Stimulated activated naive B cell treated with anti-CD40 and anti-IgM and Interleukin-4, amounts not matched to agents 10 μg/mL and 1 μg/mL and 100 μg/mL, for 72 hours (primary cell): ENCODE results near the gene JARID2.

Experiments
- ATAC-seq, 2 donors: fragments of 150-1000 bp; cut with Tn5 transposase; replicated peaks; 2 replicates each; pipeline ENCODE4 v1.10.0; 2021; ENCODE audit warnings: moderate library complexity in 1 of 2
- DNase-seq: peaks from one replicate; pipeline ENCODE4 v3.0.0; 2021
- H3K27ac Mint-ChIP-seq: one replicate; pipeline ENCODE4 v1.8.0; 2022; ENCODE audit warnings: mild to moderate bottlenecking, mixed read lengths
- H3K27me3 Mint-ChIP-seq, 2 donors: one replicate each; pipeline ENCODE4 v1.8.0; 2022; ENCODE audit warnings: mixed read lengths in 2 of 2
- H3K36me3 Mint-ChIP-seq, 2 donors: one replicate each; pipeline ENCODE4 v1.8.0; 2022; ENCODE audit warnings: mixed read lengths in 2 of 2, mild to moderate bottlenecking in 1 of 2
- H3K4me1 Mint-ChIP-seq, 2 donors: one replicate each; pipeline ENCODE4 v1.8.0; 2022; ENCODE audit warnings: mixed read lengths in 2 of 2, mild to moderate bottlenecking in 1 of 2
- H3K4me3 Mint-ChIP-seq, 2 donors: one replicate each; pipeline ENCODE4 v1.8.0; 2022; ENCODE audit warnings: mild to moderate bottlenecking in 2 of 2, mixed read lengths in 2 of 2, moderate library complexity in 1 of 2
- H3K9me3 Mint-ChIP-seq, 2 donors: one replicate each; pipeline ENCODE4 v1.8.0; 2022; ENCODE audit warnings: mixed read lengths in 2 of 2, mild to moderate bottlenecking in 1 of 2

JARID2 gene

DNA sequence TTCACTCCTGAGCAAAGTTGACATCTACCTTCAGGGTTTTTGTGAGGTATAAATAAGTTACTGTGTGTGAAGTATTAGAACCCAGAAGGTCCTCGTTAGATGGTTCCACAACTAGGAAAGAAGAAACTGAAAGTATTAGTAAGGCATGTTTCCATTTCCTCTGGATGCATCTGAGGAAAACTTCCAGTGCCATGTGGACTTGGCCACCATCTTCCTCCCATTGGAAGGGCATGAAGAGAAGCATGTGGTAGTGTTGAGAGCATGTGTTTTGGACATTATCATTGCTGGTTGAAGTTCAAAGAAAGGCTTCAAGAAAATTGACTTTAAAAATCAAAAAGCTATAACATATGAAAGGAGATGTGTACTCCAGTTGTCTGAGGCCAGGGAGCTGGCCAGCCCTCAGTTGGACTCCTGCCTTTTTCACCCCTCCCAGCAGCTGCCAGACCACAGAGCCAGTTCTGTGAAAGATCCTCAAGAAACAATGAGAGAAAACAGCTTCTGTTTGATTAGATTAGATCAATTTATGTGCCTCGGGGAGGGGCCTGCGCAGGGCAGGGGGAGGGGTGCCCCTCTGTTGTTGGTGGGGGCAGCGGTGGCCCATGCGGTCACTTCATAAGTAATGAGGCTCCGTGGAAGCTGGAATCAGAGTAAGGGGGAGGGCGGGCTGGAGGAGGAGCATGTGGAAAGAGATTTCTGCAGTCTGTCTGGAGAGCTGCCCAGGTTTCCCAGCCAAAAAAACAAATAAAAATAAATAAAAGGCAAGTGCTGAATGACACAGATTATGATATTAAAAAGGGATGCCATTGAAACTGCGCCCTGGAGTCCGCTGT, 154.0 kb downstream of the JARID2 start:
- Mint-ChIP-seq H3K4me3 (peak overlapping the region; percentile 77 to 84), H3K27me3 (no peaks in the 10 kb centered on the region), H3K36me3 (no peaks in the 10 kb centered on the region), H3K27ac (peak overlapping the region; percentile 47), H3K4me1 (peaks cover 53 to 65% of the 10 kb centered on the region in 2 donors), H3K9me3 (no peaks in the 10 kb centered on the region)
- ATAC-seq (no peak), DNase-seq (no peak)

DNA sequence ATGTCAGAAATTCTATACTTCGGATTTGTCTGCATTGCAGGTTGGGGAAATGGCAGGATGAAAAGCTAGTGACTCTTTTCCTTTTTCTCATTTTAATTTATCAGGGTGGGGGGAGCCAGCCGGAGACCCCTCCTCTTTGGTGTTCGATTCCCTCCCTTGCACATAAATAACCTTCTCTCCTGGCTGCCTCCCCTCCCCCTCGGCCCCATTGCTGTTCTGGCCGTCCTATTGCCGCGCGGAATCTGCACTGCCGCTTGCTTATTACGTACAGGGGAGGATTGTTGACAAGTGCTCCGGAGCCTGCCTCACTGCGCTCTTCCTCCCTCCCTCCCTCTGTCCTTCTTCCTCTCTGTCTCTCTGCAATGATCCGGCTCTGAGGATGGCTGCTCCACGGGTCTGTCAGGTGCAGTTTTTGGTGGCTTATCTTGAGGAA, 154.7 kb downstream of the JARID2 start:
- H3K4me3 Mint-ChIP-seq = peak overlapping the region; percentile 77 to 84
- peak overlapping the region; percentile 25 for H3K27ac Mint-ChIP-seq
- H3K4me1 Mint-ChIP-seq = peaks cover 57 to 72% of the 10 kb centered on the region in 2 donors
- no peaks in the 10 kb centered on the region for H3K9me3 Mint-ChIP-seq
- ATAC-seq (peak; percentile 41 to 43), DNase-seq (no peak)
- H3K36me3 Mint-ChIP-seq = no peaks in the 10 kb centered on the region
- H3K27me3 Mint-ChIP-seq = no peaks in the 10 kb centered on the region

DNA sequence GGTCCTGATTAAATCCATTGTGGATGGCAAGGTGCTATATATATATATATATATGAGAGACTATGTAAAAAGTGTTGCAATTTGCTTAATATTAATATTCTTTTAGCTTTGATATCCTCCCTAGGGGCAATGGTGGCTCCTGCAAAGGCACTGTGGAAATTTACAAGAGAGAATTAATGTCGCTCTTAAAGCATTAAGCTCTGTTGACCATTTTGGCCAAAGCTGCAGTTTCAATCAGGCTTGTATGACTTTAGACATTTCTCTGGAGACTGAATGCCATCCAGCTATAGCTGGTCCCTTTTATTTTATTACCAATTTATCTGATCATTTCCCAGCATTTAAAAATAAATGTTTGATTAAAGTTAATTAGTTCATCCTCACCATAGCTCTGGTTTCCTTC, 155.3 kb downstream of the JARID2 start:
- H3K4me3 Mint-ChIP-seq = peak overlapping the region in 1 of 2 donors; percentile 84
- DNase-seq = no peak
- no peaks in the 10 kb centered on the region for H3K27me3 Mint-ChIP-seq
- no peaks in the 10 kb centered on the region for H3K9me3 Mint-ChIP-seq
- no peaks in the 10 kb centered on the region for H3K36me3 Mint-ChIP-seq
- H3K4me1 Mint-ChIP-seq = peaks cover 57 to 76% of the 10 kb centered on the region in 2 donors
- no peak for ATAC-seq
- H3K27ac Mint-ChIP-seq = no peak overlapping the region

DNA sequence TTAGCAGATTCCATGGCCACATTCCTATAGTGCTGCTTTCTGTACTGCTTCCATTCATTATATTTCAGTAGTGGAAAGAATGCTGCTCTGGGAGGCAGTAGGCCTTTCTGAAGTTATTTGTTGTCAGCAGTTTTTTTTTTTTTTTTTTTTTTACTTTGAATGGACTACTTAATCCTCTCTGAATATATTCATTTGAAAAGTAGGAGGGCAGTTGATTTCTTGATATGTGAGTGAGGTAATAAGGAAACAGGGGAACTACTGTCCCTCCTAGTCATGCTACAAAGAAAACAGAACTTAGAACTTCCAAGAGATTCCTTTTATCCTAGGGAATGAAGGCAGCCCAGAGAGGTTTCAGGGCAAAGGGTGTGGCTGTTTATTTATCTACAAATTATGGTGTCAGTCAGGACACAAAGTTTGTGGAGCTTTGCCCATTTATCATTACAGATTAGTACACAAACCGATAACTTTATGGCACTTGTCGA, 155.9 kb downstream of the JARID2 start:
- H3K27me3 Mint-ChIP-seq = no peaks in the 10 kb centered on the region
- H3K4me3 Mint-ChIP-seq = no peak overlapping the region
- H3K9me3 Mint-ChIP-seq = no peaks in the 10 kb centered on the region
- peak overlapping the region; percentile 43 for H3K27ac Mint-ChIP-seq
- ATAC-seq (no peak), DNase-seq (no peak)
- H3K36me3 Mint-ChIP-seq = no peaks in the 10 kb centered on the region
- H3K4me1 Mint-ChIP-seq = peaks cover 59 to 83% of the 10 kb centered on the region in 2 donors

DNA sequence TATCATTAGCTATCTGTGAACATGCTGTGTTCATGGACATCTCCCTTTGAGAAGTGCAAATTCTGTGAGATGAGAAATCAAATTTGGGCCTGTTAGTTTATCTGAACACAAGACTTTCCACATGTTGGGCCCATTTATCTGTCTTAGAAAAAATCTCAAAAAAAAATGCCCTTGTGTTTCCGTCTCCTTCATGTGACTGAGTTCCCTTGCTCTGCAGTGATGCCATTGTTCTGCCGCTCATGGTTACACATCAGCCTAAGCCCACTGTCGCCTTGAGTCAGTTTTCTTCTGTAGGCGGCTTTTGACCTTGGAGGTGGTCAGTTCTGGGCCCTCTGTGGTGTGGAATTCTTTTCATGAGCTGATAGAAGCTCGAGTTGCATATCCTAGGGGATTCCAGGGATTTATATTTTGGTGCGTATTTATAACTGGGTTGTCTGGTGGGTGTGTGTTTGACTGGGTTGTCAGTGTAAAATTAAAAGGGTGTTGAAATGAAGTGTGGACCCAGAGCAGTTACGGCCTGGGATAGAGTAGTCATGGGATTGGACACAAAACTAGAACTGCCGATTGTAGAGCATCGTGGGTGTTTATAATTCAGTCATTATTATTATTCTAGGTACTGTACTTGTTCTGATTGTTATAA, 156.7 kb downstream of the JARID2 start:
- ATAC-seq (no peak), DNase-seq (no peak)
- peak overlapping the region; percentile 31 for H3K27ac Mint-ChIP-seq
- H3K4me1 Mint-ChIP-seq = peaks cover 61 to 90% of the 10 kb centered on the region in 2 donors
- H3K36me3 Mint-ChIP-seq = peaks cover 0 to 2% of the 10 kb centered on the region in 2 donors
- H3K27me3 Mint-ChIP-seq = no peaks in the 10 kb centered on the region
- H3K4me3 Mint-ChIP-seq = no peak overlapping the region
- no peaks in the 10 kb centered on the region for H3K9me3 Mint-ChIP-seq

GRCh38 chr6:15403094-15403755, 157.4 kb downstream of the JARID2 start:
- Mint-ChIP-seq H3K27ac (peak overlapping the region; percentile 33), H3K4me1 (peaks cover 64 to 94% of the 10 kb centered on the region in 2 donors), H3K4me3 (peak overlapping the region; percentile 23 to 61), H3K36me3 (peaks cover 0 to 7% of the 10 kb centered on the region in 2 donors), H3K9me3 (no peaks in the 10 kb centered on the region), H3K27me3 (no peaks in the 10 kb centered on the region)
- ATAC-seq (no peak), DNase-seq (no peak)

- Mint-ChIP-seq H3K27me3 (no peaks in the 10 kb centered on the region), H3K9me3 (no peaks in the 10 kb centered on the region)
- ATAC-seq = no peak
Observed at GRCh38 chr6:15404685-15404980, 158.8 kb downstream of the JARID2 start.

GRCh38 chr6:15405129-15406068, 159.5 kb downstream of the JARID2 start:
- ATAC-seq = no peak
- peaks cover 61 to 94% of the 10 kb centered on the region in 2 donors for H3K4me1 Mint-ChIP-seq
- H3K36me3 Mint-ChIP-seq = peaks cover 0 to 7% of the 10 kb centered on the region in 2 donors
- DNase-seq = no peak
- no peaks in the 10 kb centered on the region for H3K9me3 Mint-ChIP-seq
- no peak overlapping the region for H3K4me3 Mint-ChIP-seq
- H3K27ac Mint-ChIP-seq = peak overlapping the region; percentile 38
- H3K27me3 Mint-ChIP-seq = no peaks in the 10 kb centered on the region

More at GRCh38 chr6:15404685-15404980, 158.8 kb downstream of the JARID2 start:
- Mint-ChIP-seq H3K36me3 (peaks cover 0 to 7% of the 10 kb centered on the region in 2 donors), H3K27ac (no peak overlapping the region), H3K4me1 (peaks cover 61 to 94% of the 10 kb centered on the region in 2 donors), H3K4me3 (no peak overlapping the region)
- no peak for DNase-seq

DNA sequence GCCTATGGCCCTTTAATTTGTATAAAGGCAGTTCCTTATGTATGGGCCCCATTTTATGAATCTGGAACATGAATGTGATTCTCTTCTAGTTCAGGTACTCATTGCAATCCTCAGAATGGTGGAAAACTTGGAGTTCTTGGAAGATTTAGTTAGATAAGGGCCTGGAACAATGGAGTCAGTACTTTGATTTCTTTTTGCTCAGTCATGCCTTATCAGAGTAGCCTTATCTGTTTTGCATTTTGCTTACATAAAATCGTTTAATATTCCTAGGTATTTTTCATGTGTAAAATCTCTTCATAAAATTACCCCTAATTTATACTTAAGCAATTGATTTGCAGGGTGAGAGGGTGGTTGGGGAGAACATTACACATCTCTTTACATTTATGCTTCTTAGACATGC, 160.6 kb downstream of the JARID2 start:
- Mint-ChIP-seq H3K27ac (no peak overlapping the region), H3K9me3 (no peaks in the 10 kb centered on the region), H3K36me3 (peaks cover 0 to 8% of the 10 kb centered on the region in 2 donors), H3K4me3 (no peak overlapping the region), H3K27me3 (no peaks in the 10 kb centered on the region), H3K4me1 (peaks cover 61 to 96% of the 10 kb centered on the region in 2 donors)
- ATAC-seq (no peak), DNase-seq (no peak)

GRCh38 chr6:15408008-15408407, 162.1 kb downstream of the JARID2 start:
- Mint-ChIP-seq H3K27ac (no peak overlapping the region), H3K36me3 (peaks cover 2 to 21% of the 10 kb centered on the region in 2 donors), H3K4me3 (no peak overlapping the region), H3K4me1 (peaks cover 60 to 97% of the 10 kb centered on the region in 2 donors), H3K27me3 (no peaks in the 10 kb centered on the region), H3K9me3 (no peaks in the 10 kb centered on the region)
- DNase-seq (no peak), ATAC-seq (no peak)

- Mint-ChIP-seq H3K27me3 (no peaks in the 10 kb centered on the region), H3K9me3 (no peaks in the 10 kb centered on the region), H3K4me1 (peaks cover 55 to 97% of the 10 kb centered on the region in 2 donors), H3K4me3 (peak overlapping the region in 1 of 2 donors; percentile 14), H3K27ac (peak overlapping the region; percentile 53), H3K36me3 (peaks cover 2 to 21% of the 10 kb centered on the region in 2 donors)
- no peak for DNase-seq
- ATAC-seq = peak; percentile 10 to 35
Observed at GRCh38 chr6:15408758-15409157, 162.9 kb downstream of the JARID2 start.

DNA sequence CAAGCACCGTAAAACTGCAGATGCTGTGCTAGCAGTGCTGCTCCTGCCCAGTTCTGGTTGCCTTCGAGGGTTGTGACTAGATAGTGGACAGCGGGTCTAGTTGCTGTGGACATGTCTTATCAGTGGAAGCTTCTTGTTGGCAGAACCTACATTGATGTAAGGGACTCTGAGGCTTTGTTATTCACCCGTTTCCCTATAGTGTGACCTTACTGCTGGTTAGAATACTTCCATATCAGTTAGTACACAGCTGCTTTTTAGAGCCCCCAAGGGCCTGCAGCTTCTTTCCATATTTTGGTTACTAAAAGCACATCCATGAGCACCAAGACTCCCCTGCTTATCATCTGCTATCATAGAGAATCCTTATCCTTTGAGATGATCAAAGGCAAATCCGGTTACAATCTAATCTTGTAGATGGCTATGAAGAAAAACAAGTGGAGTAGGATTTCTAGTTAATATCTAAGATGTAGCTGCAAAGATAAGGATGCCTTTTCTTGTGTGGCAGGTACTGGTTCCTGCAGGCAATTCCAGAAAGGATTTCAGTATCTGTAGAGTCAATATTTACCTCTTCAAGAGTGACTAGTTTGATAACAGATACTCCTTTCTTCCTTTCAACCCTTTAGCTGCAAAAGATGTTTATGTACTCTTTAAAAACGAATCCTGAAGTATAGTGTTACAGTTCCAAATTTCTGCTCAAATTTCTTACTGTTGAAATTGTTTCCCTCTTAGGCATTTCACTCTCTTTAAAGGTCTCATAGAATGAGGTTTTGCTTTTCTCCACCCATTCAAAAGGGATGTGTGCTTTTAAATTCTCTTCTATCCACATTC, 163.6 kb downstream of the JARID2 start:
- H3K4me1 Mint-ChIP-seq = peaks cover 55 to 97% of the 10 kb centered on the region in 2 donors
- no peaks in the 10 kb centered on the region for H3K9me3 Mint-ChIP-seq
- no peaks in the 10 kb centered on the region for H3K27me3 Mint-ChIP-seq
- DNase-seq = no peak
- H3K27ac Mint-ChIP-seq = no peak overlapping the region
- peaks cover 5 to 26% of the 10 kb centered on the region in 2 donors for H3K36me3 Mint-ChIP-seq
- H3K4me3 Mint-ChIP-seq = no peak overlapping the region
- no peak for ATAC-seq

DNA sequence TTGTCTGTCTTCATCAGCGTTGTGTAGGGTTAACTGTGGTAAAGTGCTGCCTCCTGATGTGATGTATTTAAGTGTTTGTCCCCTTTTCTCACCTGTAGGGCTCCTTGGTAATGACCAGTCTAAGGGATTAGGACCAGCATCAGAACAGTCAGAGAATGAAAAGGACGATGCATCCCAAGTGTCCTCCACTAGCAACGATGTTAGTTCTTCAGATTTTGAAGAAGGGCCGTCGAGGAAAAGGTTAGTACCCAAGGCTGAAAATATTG, 164.2 kb downstream of the JARID2 start:
- H3K4me1 Mint-ChIP-seq = peaks cover 50 to 94% of the 10 kb centered on the region in 2 donors
- no peaks in the 10 kb centered on the region for H3K27me3 Mint-ChIP-seq
- ATAC-seq (no peak), DNase-seq (no peak)
- peak overlapping the region; percentile 31 for H3K27ac Mint-ChIP-seq
- no peak overlapping the region for H3K4me3 Mint-ChIP-seq
- H3K36me3 Mint-ChIP-seq = peaks cover 7 to 28% of the 10 kb centered on the region in 2 donors
- no peaks in the 10 kb centered on the region for H3K9me3 Mint-ChIP-seq
